Colonic mucosa (tissue), 4 donors: ENCODE results near the gene URB1. TPM values are rescaled to one million over a fixed set of nuclear protein-coding genes. Genes with fewer than 3 reads are reported as not detected.
"Not testable (repeated sequence)": the region's sequence is repeated elsewhere in the genome, so short reads cannot be mapped to it uniquely, and the experiment has no call there.

Source experiments
- DNase-seq: peaks from one replicate; pipeline ENCODE4 v3.0.0-alpha.2; 2020
- H3K27ac ChIP-seq: fragments of 200-600 bp; one replicate; pipeline ENCODE4 v1.8.0; 2021
- H3K27me3 ChIP-seq: fragments of 200-600 bp; one replicate; pipeline ENCODE4 v1.8.0; 2021
- H3K36me3 ChIP-seq: fragments of 200-600 bp; one replicate; pipeline ENCODE4 v1.8.0; 2021
- H3K4me1 ChIP-seq: fragments of 200-600 bp; one replicate; pipeline ENCODE4 v1.8.0; 2021; ENCODE audit warnings: mild to moderate bottlenecking
- H3K4me3 ChIP-seq: fragments of 200-600 bp; one replicate; pipeline ENCODE4 v1.8.0; 2021
- H3K9ac ChIP-seq, 2 donors: one replicate each; pipeline ENCODE4 v1.7.0; 2013; ENCODE audit warnings: control low read depth in 2 of 2, low read depth in 2 of 2, low read length in 2 of 2
- H3K9me3 ChIP-seq: fragments of 200-600 bp; one replicate; pipeline ENCODE4 v1.8.0; 2021
- intact Hi-C: fragments of 100-400 bp; cut with DNase I; formaldehyde crosslinking; loops from one replicate; pipeline ENCODE4 v1.14.1; 2022
- total RNA-seq, 2 donors: library from RNA; stranded (reverse); fragmentation: NEBNext Ultra II Directional in 1 of 2; extraction: Animal tissue kit (Norgen Biotek cat#: 25700) in 1 of 2; gene quantifications; one replicate each; pipeline ENCODE4 v1.2.1, GENCODE V29; 2021
- TF ChIP-seq, protein P1 (sequence below): fragments of 200-600 bp; IDR thresholded peaks from one replicate; pipeline ENCODE4 v1.8.0; 2022; ENCODE audit warnings: antibody characterized with exemption, mild to moderate bottlenecking
- donor health status: healthy.
- donor health status: DM: no; HTN: no; CAD: no.
- donor health status: DM: no; HTN: no; CAD: no.

Gene URB1
- total RNA-seq, 2 donors from 2014 or later, result 6.1 to 16.4 TPM

DNA sequence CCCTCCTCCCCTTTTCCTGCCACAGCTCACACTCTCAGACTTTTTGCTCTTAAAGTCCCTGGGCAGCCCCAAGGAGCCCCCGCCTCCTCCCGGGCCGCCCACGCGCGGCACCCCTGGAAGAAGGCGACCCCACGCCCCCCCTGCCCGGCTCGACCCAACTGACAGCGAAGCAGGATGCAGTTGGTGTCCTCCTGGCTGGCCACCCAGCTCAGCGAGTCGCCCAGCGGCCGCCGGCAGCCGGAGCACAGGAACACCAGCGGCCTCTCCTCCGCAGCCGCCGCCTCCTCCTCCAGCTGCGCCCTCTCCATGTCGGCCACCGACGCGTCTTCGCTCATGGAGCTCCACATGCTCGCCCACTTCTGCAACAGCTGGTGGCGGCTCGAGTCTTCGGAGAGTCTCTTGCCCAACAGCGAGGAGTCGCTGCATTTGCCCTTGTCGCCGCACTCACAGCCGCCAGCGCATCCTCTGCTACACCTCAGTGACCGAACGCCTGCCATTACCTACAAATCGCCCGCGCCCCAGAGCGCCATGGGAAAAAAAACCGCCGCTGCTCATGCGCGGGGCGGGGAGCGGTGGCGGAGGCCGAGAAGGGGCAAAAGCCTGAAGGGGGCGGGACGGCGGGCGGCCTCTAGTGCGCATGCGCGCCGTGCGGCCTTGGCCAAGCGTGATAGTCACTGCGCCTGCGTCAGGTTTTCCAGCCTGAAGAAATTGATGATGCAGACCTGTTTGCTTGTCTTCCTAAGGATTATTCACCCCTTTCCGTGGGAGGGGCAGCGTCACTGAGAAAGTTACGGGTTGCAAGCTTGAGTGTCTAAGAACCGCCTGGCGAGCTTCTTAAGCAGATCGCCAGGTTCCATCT is 114.1 kb downstream of the URB1 start, which contains the start of gene MIS18A:
TSS of gene MIS18A (minus strand) at position 532 of the 859 bp plus-strand sequence. CDS start at position 497, 35 bp downstream.
- no peaks in the 10 kb centered on the region for H3K36me3 ChIP-seq
- TF ChIP-seq, protein P1, sequence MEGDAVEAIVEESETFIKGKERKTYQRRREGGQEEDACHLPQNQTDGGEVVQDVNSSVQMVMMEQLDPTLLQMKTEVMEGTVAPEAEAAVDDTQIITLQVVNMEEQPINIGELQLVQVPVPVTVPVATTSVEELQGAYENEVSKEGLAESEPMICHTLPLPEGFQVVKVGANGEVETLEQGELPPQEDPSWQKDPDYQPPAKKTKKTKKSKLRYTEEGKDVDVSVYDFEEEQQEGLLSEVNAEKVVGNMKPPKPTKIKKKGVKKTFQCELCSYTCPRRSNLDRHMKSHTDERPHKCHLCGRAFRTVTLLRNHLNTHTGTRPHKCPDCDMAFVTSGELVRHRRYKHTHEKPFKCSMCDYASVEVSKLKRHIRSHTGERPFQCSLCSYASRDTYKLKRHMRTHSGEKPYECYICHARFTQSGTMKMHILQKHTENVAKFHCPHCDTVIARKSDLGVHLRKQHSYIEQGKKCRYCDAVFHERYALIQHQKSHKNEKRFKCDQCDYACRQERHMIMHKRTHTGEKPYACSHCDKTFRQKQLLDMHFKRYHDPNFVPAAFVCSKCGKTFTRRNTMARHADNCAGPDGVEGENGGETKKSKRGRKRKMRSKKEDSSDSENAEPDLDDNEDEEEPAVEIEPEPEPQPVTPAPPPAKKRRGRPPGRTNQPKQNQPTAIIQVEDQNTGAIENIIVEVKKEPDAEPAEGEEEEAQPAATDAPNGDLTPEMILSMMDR, result no peak
- intact Hi-C loops, result no loop called here
- no peaks in the 10 kb centered on the region for H3K9me3 ChIP-seq
- DNase-seq, result peak; percentile 93
- H3K27me3 ChIP-seq, result no peaks in the 10 kb centered on the region
- H3K4me3 ChIP-seq, result peak within 1 kb of the TSS; percentile 92
- peaks cover 4% of the 10 kb centered on the region for H3K4me1 ChIP-seq
- H3K27ac ChIP-seq, result no peak within 1 kb of the TSS
- peak within 1 kb of the TSS; percentile 69 to 78 for H3K9ac ChIP-seq

- Histone ChIP-seq H3K4me1 (peaks cover 4% of the 10 kb centered on the region), H3K27ac (no peak overlapping the region), H3K4me3 (peak overlapping the region; percentile 92), H3K27me3 (no peaks in the 10 kb centered on the region), H3K9ac (peak overlapping the region in 1 of 2 donors; percentile 78), H3K9me3 (no peaks in the 10 kb centered on the region), H3K36me3 (no peaks in the 10 kb centered on the region)
- TF ChIP-seq, protein P1, result no peak
- intact Hi-C loops, result no loop called here
- DNase-seq, result no peak
These were observed 114.7 kb downstream of the URB1 start for GRCh38 chr21:32278103-32278502.

DNA sequence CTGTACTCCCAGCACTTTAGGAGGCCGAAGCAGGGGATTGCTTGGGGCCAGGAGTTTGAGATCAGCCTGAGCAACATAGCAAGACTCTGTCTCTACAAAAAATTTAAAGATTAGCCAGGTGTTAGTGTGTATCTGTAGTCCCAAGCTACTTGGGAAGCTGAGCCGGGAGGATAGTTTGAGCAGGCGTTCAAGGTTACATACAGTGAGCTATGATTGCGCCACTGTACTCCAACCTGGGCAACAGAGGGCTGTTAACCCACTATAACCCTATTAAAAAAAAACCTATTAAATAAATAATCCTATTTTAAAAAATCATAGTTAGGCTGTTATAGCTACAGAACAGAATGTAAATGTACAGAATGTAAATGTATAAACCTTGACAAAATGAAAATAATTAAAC is 116.1 kb downstream of the URB1 start:
- no peak for DNase-seq
- no peaks in the 10 kb centered on the region for H3K27me3 ChIP-seq
- H3K4me1 ChIP-seq, result peaks cover 4% of the 10 kb centered on the region
- TF ChIP-seq, protein P1, result no peak
- H3K9me3 ChIP-seq, result no peaks in the 10 kb centered on the region
- H3K27ac ChIP-seq, result no peak overlapping the region
- no peaks in the 10 kb centered on the region for H3K36me3 ChIP-seq
- H3K4me3 ChIP-seq, result no peak overlapping the region
- intact Hi-C loops, result no loop called here
- no peak overlapping the region for H3K9ac ChIP-seq

- DNase-seq, result no peak
- no peaks in the 10 kb centered on the region for H3K4me1 ChIP-seq
- no peaks in the 10 kb centered on the region for H3K36me3 ChIP-seq
- no peak overlapping the region for H3K9ac ChIP-seq
- H3K27me3 ChIP-seq, result no peaks in the 10 kb centered on the region
- H3K4me3 ChIP-seq, result no peak overlapping the region
- H3K27ac ChIP-seq, result no peak overlapping the region
- intact Hi-C loops, result no loop called here
- no peaks in the 10 kb centered on the region for H3K9me3 ChIP-seq
- TF ChIP-seq, protein P1, result no peak
These were observed 122.1 kb downstream of the URB1 start for GRCh38 chr21:32270748-32271147.

DNA sequence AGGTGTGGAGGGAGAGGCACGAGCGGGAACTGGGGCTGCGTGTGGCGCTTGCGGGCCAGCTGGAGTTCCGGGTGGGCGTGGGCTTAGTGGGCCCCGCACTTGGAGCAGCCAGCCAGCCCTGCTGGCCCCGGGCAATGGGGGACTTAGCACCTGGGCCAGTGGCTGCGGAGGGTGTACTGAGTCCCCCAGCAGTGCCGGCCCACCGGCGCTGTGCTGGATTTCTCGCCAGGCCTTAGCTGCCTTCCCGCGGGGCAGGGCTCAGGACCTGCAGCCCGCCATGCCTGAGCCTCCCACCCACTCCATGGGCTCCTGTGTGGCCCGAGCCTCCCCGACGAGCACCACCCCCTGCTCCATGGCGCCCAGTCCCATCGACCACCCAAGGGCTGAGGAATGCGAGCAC is 127.5 kb downstream of the URB1 start:
- DNase-seq, H3K27ac ChIP-seq, H3K4me3 ChIP-seq, H3K36me3 ChIP-seq, H3K9ac ChIP-seq, H3K4me1 ChIP-seq, intact Hi-C loops, H3K27me3 ChIP-seq, H3K9me3 ChIP-seq: not testable (repeated sequence)

- intact Hi-C loops, result no loop called here
- H3K36me3 ChIP-seq, result no peaks in the 10 kb centered on the region
These were observed 130.9 kb downstream of the URB1 start for GRCh38 chr21:32261929-32262328.

More at GRCh38 chr21:32261929-32262328, 130.9 kb downstream of the URB1 start:
- TF ChIP-seq, protein P1, result no peak
- H3K9ac ChIP-seq, result no peak overlapping the region
- no peaks in the 10 kb centered on the region for H3K27me3 ChIP-seq
- no peaks in the 10 kb centered on the region for H3K9me3 ChIP-seq
- no peak overlapping the region for H3K27ac ChIP-seq
- no peak for DNase-seq
- no peaks in the 10 kb centered on the region for H3K4me1 ChIP-seq
- H3K4me3 ChIP-seq, result no peak overlapping the region
